GM18505 (cell line): ENCODE data around the gene UGGT2.
"Not testable (repeated sequence)": the region's sequence is repeated elsewhere in the genome, so short reads cannot be mapped to it uniquely, and the experiment has no call there.

Experiments used
- ATAC-seq: cut with Tn5 transposase; IDR thresholded peaks from one replicate; pipeline ENCODE4 v1.9.1; 2021; ENCODE audit not compliant: unreplicated experiment
- POLR2A ChIP-seq: IDR thresholded peaks from 4 replicates; pipeline ENCODE4 v1.6.1; 2011; ENCODE audit warnings: borderline replicate concordance; ENCODE audit not compliant: insufficient read depth, insufficient read length; ENCODE audit errors: extremely low read depth

Gene UGGT2

GRCh38 chr13:95861296-95861695, 191.9 kb downstream of the UGGT2 start:
- no peak for ATAC-seq
- no peak for TF ChIP-seq POLR2A

- ATAC-seq, result no peak
- TF ChIP-seq POLR2A, result no peak
Measured at GRCh38 chr13:95858286-95859075, 194.7 kb downstream of the UGGT2 start.

GRCh38 chr13:95845656-95846055, 207.5 kb downstream of the UGGT2 start:
- ATAC-seq, result not testable (repeated sequence)

GRCh38 chr13:95842898-95843297, 210.3 kb downstream of the UGGT2 start:
- no peak for TF ChIP-seq POLR2A
- ATAC-seq, result no peak

- TF ChIP-seq POLR2A, result no peak
- no peak for ATAC-seq
Measured at GRCh38 chr13:95841894-95842293, 211.3 kb downstream of the UGGT2 start.

- peak; percentile 83 for ATAC-seq
- no peak for TF ChIP-seq POLR2A
Measured at GRCh38 chr13:95834134-95834765, 219.0 kb downstream of the UGGT2 start.

- TF ChIP-seq POLR2A, result no peak
- ATAC-seq, result no peak
Measured at GRCh38 chr13:95833719-95834118, 219.5 kb downstream of the UGGT2 start.

- TF ChIP-seq POLR2A, result no peak
- ATAC-seq, result no peak
Measured at GRCh38 chr13:95833126-95833525, 220.1 kb downstream of the UGGT2 start.

- no peak for ATAC-seq
Measured at GRCh38 chr13:95822303-95822702, 230.9 kb downstream of the UGGT2 start.

GRCh38 chr13:95814495-95814894, 238.7 kb downstream of the UGGT2 start:
- no peak for ATAC-seq
- no peak for TF ChIP-seq POLR2A

More at GRCh38 chr13:95822303-95822702, 230.9 kb downstream of the UGGT2 start:
- TF ChIP-seq POLR2A, result no peak

- no peak for TF ChIP-seq POLR2A
- ATAC-seq, result no peak
Measured at GRCh38 chr13:95813139-95813538, 240.1 kb downstream of the UGGT2 start.

- TF ChIP-seq POLR2A, result no peak
Measured at GRCh38 chr13:95809429-95809828, 243.8 kb downstream of the UGGT2 start.

GRCh38 chr13:95805921-95806320, 247.3 kb downstream of the UGGT2 start:
- ATAC-seq, result no peak
- no peak for TF ChIP-seq POLR2A

More at GRCh38 chr13:95809429-95809828, 243.8 kb downstream of the UGGT2 start:
- no peak for ATAC-seq

- no peak for TF ChIP-seq POLR2A
- no peak for ATAC-seq
Measured at GRCh38 chr13:95801825-95802224, 251.4 kb downstream of the UGGT2 start.

GRCh38 chr13:95800436-95800835, 252.8 kb downstream of the UGGT2 start:
- no peak for ATAC-seq
- TF ChIP-seq POLR2A, result no peak

- TF ChIP-seq POLR2A, result no peak
- no peak for ATAC-seq
Measured at GRCh38 chr13:95797016-95797415, 256.2 kb downstream of the UGGT2 start.
